ENCODE results near the gene TNNT3. TPM values are rescaled to one million over a fixed set of nuclear protein-coding genes. Genes with fewer than 3 reads are reported as not detected.
"Not testable (repeated sequence)": the region's sequence is repeated elsewhere in the genome, so short reads cannot be mapped to it uniquely, and the experiment has no call there.

Gene TNNT3
- polyA plus RNA-seq, 5 donors, result 2.5 to 291 (median 4.9) TPM

GRCh38 chr11:1933416-1934334, 14.2 kb downstream of the TNNT3 start:
- DNase-seq, result no peak

DNA sequence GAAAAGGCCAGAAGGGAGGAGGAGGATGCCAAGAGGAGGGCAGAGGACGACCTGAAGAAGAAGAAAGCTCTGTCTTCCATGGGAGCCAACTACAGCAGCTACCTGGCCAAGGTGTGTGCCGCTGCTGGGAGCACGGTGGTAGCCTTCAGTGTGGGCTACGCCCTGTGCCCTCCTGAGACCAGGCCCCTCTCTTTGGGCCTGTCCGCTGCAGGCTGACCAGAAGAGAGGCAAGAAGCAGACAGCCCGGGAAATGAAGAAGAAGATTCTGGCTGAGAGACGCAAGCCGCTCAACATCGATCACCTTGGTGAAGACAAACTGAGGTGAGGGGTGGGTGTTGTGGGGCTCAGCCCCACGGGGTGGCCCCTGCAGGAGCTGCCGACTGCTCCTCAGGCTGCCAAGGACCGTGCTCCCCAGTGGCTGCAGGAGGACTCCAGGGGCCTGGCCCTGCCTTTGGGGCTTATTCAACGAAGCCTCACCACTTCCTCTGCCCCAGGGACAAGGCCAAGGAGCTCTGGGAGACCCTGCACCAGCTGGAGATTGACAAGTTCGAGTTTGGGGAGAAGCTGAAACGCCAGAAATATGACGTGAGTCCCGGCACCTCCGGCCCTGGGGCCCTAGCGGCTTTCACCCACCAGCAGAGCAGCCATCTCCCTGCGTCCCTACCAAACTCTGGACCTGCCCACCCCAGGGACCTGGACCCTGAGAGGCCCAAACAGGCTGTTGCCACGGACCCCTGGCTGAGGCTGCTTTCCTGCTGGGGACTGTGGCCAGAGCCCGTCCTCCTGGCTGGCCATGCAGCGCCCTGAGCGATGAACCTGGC, 15.0 kb downstream of the TNNT3 start:
- DNase-seq, result no peak

DNA sequence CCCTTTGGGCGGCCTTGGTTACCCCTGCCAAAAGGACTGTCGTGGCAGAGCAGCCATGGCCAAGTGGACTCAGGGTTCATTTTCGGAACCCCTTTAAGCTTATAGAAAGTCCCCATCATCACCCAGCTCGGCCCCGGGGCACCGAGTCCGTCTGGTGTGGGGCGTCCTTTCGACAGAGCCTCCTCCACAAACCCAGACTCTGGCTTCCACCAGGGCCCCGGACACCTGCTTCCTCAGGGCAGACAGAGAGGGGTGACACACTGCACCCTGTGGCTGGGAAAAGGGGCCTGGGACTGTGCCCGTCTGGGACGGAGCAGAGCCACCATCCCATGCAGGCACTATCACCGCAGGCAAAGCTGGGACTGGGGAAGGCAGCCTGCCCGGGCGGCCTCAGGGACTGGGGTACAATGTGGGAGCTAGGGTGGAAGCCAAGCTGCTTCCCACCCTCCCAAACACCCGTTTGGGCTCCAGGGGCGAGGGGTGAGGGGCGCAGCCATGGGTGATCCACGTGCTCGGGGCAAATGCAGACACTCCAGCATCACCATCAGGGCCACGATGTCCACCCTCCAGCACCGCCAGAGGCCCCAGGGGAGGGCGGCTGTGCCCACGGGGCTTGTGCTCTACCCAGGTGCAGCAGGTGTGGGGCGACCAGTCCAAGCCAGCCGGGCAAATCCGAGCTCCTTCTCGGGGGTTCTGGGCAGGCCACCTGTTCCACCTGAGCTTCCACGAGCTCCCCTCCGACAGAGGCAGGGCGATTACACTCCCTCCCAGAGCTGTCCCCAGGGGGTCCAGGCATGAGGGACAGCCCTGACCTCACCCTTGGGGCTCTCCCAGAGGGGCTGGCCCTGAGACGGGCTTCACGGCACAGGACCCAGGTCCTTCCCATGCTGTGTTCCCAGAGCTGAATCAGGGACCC, 15.9 kb downstream of the TNNT3 start:
- DNase-seq, result no peak

- no peak for DNase-seq
These were observed 16.7 kb downstream of the TNNT3 start for GRCh38 chr11:1936072-1936780.

- DNase-seq, result no peak
These were observed 17.5 kb downstream of the TNNT3 start for GRCh38 chr11:1936781-1937615.

DNA sequence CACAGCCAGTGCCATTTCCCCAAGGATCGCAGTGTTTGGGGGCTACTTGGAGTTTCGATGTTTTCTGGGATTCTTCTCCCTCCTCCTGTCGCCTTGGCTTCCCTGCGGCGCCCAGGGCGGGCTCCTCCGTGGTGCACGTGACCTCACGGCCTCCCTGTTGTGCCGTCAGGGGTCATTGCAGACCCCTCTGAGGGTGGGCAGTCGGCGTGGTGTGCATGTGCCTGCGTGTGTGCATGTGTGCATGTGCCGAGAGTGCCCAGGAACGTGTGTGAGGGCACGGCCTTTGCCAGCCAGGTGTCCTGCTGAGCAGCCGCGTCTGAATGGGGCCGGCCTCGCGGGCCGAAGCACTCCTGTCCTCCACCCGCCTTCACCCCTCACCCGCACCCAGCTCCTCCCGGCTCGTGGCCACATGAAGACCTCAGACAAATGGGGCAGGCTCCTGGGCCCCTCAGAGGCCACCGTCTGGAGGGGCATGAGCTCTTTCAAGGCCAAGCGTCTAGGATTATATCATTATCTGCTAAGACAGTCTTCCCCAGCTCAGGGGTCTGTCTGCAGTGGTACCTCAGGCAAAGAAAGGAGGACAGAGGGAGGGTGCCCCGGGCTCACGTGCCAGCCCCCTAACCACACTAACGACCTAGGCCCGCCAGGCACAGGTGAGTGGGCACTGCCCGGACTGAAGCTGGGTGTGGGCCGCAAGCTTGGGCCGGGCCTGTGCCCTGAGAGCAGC, 18.3 kb downstream of the TNNT3 start:
- DNase-seq, result no peak

DNA sequence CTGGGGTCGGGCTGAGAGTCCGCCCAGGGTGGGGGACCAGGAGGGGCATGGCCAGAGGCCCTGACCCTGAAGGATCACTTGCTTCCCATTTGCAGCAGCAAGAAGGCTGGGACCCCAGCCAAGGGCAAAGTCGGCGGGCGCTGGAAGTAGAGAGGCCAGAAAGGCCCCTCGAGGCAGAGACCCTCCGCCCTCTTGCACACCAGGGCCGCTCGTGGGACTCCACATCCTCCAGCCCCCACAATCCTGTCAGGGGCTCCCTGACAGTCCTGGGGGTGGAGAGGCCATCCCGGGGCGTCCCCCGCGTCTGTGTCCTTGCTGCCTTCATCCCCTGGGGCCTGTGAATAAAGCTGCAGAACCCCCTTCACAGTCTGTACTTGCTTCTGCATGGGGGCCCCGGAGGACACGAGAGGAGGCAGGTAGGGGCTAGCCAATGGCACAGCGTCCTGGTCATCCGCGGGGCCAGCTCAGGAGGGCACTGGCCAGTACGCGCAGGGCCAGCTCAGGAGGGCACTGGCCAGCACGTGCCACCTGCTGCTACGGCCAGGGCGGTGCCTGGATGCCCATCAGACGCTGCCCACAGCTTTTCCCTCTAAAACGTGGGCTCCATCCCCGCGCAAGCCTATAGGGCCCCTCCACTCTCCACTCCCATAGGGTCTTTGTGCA, 19.0 kb downstream of the TNNT3 start:
- DNase-seq, result no peak

GRCh38 chr11:1939006-1939625, 19.6 kb downstream of the TNNT3 start:
- no peak for DNase-seq

DNA sequence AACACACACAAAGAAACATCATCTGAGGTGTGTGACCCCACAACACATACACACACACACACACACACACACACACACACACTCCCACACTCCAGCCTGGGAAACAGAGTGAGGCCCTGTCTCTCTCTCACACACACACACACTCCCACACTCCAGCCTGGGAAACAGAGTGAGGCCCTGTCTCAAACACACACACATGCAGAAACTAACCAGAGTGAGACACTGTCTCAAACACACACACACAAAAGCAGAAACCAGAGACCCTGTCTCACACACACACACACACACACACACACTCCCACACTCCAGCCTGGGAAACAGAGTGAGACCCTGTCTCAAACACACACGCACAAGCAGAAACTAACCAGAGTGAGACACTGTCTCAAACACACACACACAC, 20.3 kb downstream of the TNNT3 start:
- not testable (repeated sequence) for DNase-seq

DNA sequence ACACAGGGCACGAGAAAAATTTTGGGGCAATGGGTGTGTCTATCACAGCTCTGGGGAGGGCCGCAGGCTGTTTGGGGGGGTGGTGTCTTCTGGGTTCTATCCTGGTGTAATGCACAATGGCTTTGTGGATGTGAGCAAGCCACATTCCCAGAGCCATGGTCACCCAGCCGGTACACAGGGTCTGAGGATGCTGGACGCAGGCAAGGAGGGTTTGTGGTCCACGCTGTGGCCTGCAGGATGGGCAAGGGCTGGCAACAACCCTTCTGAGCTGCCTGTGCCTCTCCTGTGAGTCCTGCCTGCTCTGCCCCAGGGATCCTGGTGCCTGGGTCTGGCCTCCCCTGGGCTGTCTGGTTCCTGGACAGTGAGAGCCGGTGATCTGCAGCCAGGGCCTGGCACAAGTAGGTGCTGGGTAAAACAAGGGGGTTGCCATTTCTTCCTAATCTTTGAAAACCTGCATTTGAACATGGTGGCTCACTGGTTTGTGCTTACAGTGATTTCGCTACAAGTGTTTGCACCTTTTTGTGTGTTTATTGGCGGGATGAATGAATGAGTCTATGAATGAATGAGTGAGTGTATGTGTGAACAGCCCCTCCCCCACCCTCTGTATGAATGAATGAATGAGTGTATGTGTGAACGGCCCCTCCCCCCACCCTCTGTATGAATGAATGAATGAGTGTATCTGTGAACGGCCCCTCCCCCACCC, 23.2 kb downstream of the TNNT3 start:
- no peak for DNase-seq

DNA sequence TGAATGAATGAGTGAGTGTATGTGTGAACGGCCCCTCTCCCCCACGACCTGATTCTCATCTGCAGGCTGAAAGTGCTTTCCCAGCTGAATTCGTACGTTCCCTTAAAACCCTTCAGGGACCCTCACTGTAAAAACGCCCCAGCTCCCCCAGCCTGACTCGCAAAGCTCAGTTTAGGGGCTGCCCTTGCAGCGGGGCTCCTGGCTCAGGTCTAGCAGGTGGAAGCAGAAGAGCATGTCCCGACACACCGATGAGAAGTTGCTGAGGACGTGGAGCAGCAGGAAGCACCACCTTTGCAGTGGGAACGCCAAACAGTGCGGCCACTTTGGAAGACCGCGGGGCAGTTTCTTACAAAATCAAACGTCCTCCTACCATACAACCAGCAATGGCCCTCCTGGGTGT, 24.1 kb downstream of the TNNT3 start:
- DNase-seq, result no peak

DNA sequence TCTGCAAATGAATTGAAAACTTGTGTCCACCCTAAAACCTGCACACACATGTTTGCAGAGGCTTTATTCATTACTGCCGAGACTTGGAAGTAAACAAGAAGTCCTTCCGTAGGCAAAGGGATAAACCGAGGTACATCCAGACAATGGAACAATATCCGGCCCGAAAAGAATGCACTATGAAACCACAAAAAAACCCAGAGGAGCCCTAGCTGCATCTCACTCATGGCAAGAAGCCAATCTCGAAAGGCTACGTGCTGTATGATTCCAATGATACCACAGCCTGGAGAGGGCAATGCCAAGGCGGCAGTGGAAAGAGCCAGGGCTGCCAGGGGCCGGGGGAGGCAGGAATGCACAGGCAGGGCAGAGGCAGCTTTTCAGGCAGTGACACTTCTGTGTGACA, 24.5 kb downstream of the TNNT3 start:
- DNase-seq, result no peak

DNA sequence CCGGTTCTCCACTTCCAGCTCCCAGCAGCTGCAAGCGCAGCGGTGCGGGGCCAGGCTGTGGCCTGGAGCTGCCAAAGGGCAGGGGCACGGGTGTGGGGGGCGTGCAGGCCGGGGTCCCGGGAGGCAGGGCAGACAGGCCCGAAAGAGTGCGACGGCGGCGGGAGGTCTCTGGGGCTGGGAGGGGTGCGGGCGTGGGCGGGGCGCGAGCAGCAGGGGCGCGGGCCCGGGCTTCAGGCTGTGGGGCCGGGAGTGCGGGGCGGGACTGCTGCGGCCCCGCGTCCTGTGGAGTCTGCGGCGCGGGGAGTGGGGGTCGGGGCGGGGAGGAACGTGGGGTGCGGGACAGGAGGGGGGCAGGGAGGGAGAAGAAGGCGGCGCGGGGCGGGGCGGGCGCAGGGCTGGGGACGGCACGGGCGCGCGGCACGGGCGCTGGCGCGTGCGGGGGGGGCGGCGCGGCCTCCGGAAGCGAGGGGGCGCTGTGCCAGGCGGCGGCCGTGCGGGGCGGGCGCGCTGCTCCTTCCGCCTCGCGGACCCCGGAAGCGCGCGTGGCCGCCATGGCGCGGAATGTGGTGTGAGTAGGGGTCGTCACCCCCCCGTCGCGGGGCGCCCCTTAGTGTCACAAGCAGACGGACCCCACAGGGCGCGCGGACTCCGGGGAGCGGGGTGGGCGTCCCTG, 27.4 kb downstream of the TNNT3 start, which contains the start of gene MRPL23:
TSS of gene MRPL23 (plus strand) at position 521 of the 673 bp plus-strand sequence. CDS start at position 552, 31 bp downstream.
- DNase-seq, result no peak

DNA sequence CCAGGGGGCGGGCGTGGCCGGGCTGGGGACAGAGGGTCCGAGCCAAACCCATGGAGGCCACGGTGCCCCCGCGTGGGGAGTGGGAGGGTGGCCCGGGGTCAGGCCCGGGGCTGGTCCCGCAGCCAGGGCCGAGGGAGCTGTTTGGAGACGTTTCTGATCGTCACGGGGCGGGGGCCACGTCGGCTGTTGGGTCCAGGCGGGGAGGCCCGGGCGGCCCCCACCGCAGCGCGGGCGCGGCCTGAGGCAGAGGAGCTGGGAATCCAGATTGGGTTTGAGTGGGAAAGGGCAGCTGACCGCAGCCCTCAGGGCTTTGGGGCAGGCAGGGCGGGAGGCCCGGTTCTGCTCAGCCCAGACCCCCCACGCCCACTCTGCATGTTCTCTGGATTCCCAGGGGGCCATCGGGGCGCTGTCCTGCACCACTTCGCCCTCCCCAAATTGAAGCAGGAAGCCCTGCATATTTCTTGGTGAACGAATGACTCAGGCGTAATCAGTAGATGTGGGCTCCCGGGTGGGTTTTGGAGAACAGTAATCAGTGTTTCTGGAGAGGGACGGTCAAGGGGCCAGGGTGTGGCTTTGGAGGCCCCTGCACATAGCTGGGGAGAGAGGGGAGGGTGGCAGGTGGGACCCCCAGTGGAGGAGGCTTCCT, 28.2 kb downstream of the TNNT3 start:
- no peak for DNase-seq

- DNase-seq, result no peak
These were observed 28.9 kb downstream of the TNNT3 start for GRCh38 chr11:1948389-1948788.

- no peak for DNase-seq
These were observed 29.8 kb downstream of the TNNT3 start for GRCh38 chr11:1949302-1949701.

Data from right lung (tissue), 5 donors.